Inflammatory macrophage (primary cell): ENCODE measurements around the gene OR51I1.

Source experiments
- DNase-seq, 2 donors: peaks; one replicate each; pipeline ENCODE4 v3.0.0-alpha.2; 2020 to 2022
- total RNA-seq, 18 experiments: gene quantifications; one replicate each; lab custom pipeline; 2026; ENCODE audit warnings: mixed read lengths in 6 of 18, inconsistent platforms in 2 of 18; lab: John Stamatoyannopoulos, UW

Gene OR51I1
- total RNA-seq = 0 to 0.03 (median 0) reads per million in 18 experiments

- no peak for DNase-seq
Measured at GRCh38 chr11:5441414-5441813, at the start of gene OR51I1. OR51I1 (minus strand) TSS chr11:5441514; CDS start chr11:5441514, 0 bp downstream.

GRCh38 chr11:5489576-5490357 lies 48.5 kb upstream of the OR51I1 start:
- DNase-seq = no peak

- no peak for DNase-seq
Measured at GRCh38 chr11:5488798-5489399, 47.6 kb upstream of the OR51I1 start.

GRCh38 chr11:5488385-5488784 lies 47.1 kb upstream of the OR51I1 start, which contains the start of gene OR52D1:
OR52D1 (plus strand) TSS chr11:5488685; CDS start chr11:5488707, 22 bp downstream.
- no peak for DNase-seq

GRCh38 chr11:5486421-5486820 lies 45.1 kb upstream of the OR51I1 start:
- DNase-seq = no peak

GRCh38 chr11:5486003-5486402 lies 44.7 kb upstream of the OR51I1 start:
- no peak for DNase-seq

GRCh38 chr11:5476186-5476819 lies 35.0 kb upstream of the OR51I1 start:
- peak; percentile 38 to 57 for DNase-seq

GRCh38 chr11:5473921-5474320 lies 32.6 kb upstream of the OR51I1 start:
- DNase-seq = no peak

GRCh38 chr11:5467527-5467926 lies 26.2 kb upstream of the OR51I1 start:
- no peak for DNase-seq

- DNase-seq = no peak
Measured at GRCh38 chr11:5460983-5461621, 19.8 kb upstream of the OR51I1 start.

GRCh38 chr11:5449432-5449831 lies 8.1 kb upstream of the OR51I1 start:
- DNase-seq = no peak

- no peak for DNase-seq
Measured at GRCh38 chr11:5449023-5449422, 7.7 kb upstream of the OR51I1 start, which contains the start of gene OR51I2. OR51I2 (plus strand) TSS chr11:5449323; CDS start chr11:5453489, 4,166 bp downstream.

- no peak for DNase-seq
Measured at GRCh38 chr11:5443835-5444393, 2.6 kb upstream of the OR51I1 start.

- no peak for DNase-seq
Measured at GRCh38 chr11:5423131-5423530, 18.2 kb downstream of the OR51I1 start.

- no peak for DNase-seq
Measured at GRCh38 chr11:5421811-5422210, 19.5 kb downstream of the OR51I1 start, which contains the start of gene OR51Q1. OR51Q1 (plus strand) TSS chr11:5422111; CDS start chr11:5422201, 90 bp downstream.

- DNase-seq = no peak
Measured at GRCh38 chr11:5420993-5421392, 20.3 kb downstream of the OR51I1 start.

GRCh38 chr11:5405173-5405572 lies 36.1 kb downstream of the OR51I1 start:
- no peak for DNase-seq

GRCh38 chr11:5398936-5399335 lies 42.4 kb downstream of the OR51I1 start:
- DNase-seq = no peak

- no peak for DNase-seq
Measured at GRCh38 chr11:5394091-5394490, 47.2 kb downstream of the OR51I1 start.
